Activated B cell treated with CpG ODN at 0.5 μM for 24 hours (primary cell): Measurements from ENCODE around the gene TRPC4. TPM values are rescaled to one million over a fixed set of nuclear protein-coding genes. Genes with fewer than 3 reads are reported as not detected.
"Not testable (repeated sequence)": the region's sequence is repeated elsewhere in the genome, so short reads cannot be mapped to it uniquely, and the experiment has no call there.

Experiments used
- ATAC-seq: fragments of 200-7000 bp; cut with Tn5 transposase; one replicate; pipeline ENCODE4 v1.10.0; 2021; ENCODE audit warnings: low read depth, mild to moderate bottlenecking, moderate library complexity
- CTCF ChIA-PET: fragments of 350-600 bp; sonication (Branson Sonifier 250); formaldehyde crosslinking; loops from one replicate; lab custom pipeline; 2021; ENCODE audit warnings: antibody characterized with exemption; lab: Charles Lee
- POLR2A ChIA-PET: fragments of 350-600 bp; sonication (Branson Sonifier 250); formaldehyde crosslinking; loops from one replicate; lab custom pipeline; 2021; ENCODE audit warnings: antibody characterized with exemption; lab: Charles Lee
- DNase-seq: peaks from one replicate; pipeline ENCODE4 v3.0.0; 2022
- H3K27ac Mint-ChIP-seq: one replicate; pipeline ENCODE4 v1.8.0; 2020; ENCODE audit warnings: mixed read lengths
- H3K27me3 Mint-ChIP-seq: one replicate; pipeline ENCODE4 v1.8.0; 2021; ENCODE audit warnings: mixed read lengths
- H3K36me3 Mint-ChIP-seq: one replicate; pipeline ENCODE4 v1.8.0; 2021; ENCODE audit warnings: low read depth, mixed read lengths
- H3K4me1 Mint-ChIP-seq: one replicate; pipeline ENCODE4 v1.8.0; 2021; ENCODE audit warnings: mixed read lengths
- H3K4me3 Mint-ChIP-seq: one replicate; pipeline ENCODE4 v1.8.0; 2020; ENCODE audit warnings: mild to moderate bottlenecking, mixed read lengths
- H3K9me3 Mint-ChIP-seq: one replicate; pipeline ENCODE4 v1.8.0; 2020; ENCODE audit warnings: mixed read lengths
- intact Hi-C: fragments of 100-400 bp; cut with micrococcal nuclease; formaldehyde crosslinking; loops from one replicate; pipeline ENCODE4 v1.15.1; 2024
- total RNA-seq: library from RNA; stranded (reverse); gene quantifications from 2 replicates; pipeline ENCODE4 v1.2.3, GENCODE V29; 2022
- TF ChIP-seq, protein P1 (sequence below): fragments of 200-600 bp; IDR thresholded peaks from one replicate; pipeline ENCODE4 v1.8.0; 2022; ENCODE audit warnings: antibody characterized with exemption, mild to moderate bottlenecking

The TRPC4 gene
- total RNA-seq, 1 donor from 2014 or later = not detected

DNA sequence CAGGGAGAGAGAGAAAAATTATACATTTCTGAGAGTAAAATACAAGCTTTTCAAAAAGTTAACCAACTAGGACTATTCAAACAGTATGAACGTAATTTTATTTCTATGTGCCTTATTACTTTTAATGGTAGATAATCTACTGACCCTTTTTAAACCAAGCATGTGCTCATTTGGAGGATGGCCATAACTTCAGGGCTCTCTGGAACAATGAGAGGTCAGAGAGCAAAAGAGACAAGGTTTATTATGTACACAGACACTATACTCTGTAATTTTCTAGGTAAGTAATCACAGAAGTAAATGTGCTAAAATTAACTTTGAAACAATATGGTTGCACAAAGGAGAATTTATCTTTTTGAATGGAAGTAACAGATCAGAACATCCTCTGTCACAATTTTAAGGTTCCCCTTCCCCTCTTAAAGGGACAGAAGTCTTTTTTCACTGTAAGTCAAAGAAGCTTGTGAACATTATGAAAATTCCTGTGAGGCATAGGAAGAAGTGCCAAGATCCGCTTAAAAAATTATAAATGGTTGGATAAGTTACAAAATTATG, 272.0 kb downstream of the TRPC4 start:
- no peaks in the 10 kb centered on the region for H3K9me3 Mint-ChIP-seq
- ChIA-PET CTCF (no interaction called here), POLR2A (no interaction called here)
- ATAC-seq (no peak), DNase-seq (no peak)
- TF ChIP-seq, protein P1, sequence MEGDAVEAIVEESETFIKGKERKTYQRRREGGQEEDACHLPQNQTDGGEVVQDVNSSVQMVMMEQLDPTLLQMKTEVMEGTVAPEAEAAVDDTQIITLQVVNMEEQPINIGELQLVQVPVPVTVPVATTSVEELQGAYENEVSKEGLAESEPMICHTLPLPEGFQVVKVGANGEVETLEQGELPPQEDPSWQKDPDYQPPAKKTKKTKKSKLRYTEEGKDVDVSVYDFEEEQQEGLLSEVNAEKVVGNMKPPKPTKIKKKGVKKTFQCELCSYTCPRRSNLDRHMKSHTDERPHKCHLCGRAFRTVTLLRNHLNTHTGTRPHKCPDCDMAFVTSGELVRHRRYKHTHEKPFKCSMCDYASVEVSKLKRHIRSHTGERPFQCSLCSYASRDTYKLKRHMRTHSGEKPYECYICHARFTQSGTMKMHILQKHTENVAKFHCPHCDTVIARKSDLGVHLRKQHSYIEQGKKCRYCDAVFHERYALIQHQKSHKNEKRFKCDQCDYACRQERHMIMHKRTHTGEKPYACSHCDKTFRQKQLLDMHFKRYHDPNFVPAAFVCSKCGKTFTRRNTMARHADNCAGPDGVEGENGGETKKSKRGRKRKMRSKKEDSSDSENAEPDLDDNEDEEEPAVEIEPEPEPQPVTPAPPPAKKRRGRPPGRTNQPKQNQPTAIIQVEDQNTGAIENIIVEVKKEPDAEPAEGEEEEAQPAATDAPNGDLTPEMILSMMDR = no peak
- intact Hi-C loops = no loop called here
- H3K27me3 Mint-ChIP-seq = no peaks in the 10 kb centered on the region
- H3K36me3 Mint-ChIP-seq = no peaks in the 10 kb centered on the region
- no peak overlapping the region for H3K4me3 Mint-ChIP-seq
- H3K4me1 Mint-ChIP-seq = no peaks in the 10 kb centered on the region
- H3K27ac Mint-ChIP-seq = no peak overlapping the region

DNA sequence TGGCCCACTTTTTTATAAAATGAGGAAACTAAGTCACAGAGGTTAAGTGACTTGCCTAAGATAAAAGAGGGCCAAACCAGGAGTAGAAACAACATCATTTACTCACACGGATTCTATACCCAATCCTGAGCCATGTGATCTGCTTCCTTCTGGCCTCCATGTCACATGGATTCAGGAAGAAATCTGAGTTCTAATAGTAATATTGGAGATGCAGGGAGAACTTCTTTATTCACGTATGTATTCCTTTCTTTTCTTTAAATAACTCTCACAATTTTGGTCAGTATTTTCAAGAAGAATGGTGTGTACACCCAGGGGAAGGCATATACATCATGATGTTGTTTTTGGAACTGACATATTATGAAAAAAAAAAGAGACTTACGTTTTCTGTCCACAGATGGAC, 272.8 kb downstream of the TRPC4 start:
- CTCF ChIA-PET = no interaction called here
- Mint-ChIP-seq H3K9me3 (no peaks in the 10 kb centered on the region), H3K4me1 (no peaks in the 10 kb centered on the region), H3K27me3 (no peaks in the 10 kb centered on the region), H3K27ac (no peak overlapping the region), H3K4me3 (no peak overlapping the region), H3K36me3 (no peaks in the 10 kb centered on the region)
- POLR2A ChIA-PET = no interaction called here
- DNase-seq = no peak
- no peak for ATAC-seq
- intact Hi-C loops = no loop called here
- TF ChIP-seq, protein P1 = no peak

GRCh38 chr13:37595162-37595561, 274.4 kb downstream of the TRPC4 start:
- H3K27me3 Mint-ChIP-seq = no peaks in the 10 kb centered on the region
- TF ChIP-seq, protein P1 = no peak
- DNase-seq = no peak
- no peaks in the 10 kb centered on the region for H3K9me3 Mint-ChIP-seq
- ATAC-seq = no peak
- no peaks in the 10 kb centered on the region for H3K36me3 Mint-ChIP-seq
- intact Hi-C loops = no loop called here
- no peak overlapping the region for H3K27ac Mint-ChIP-seq
- ChIA-PET CTCF (no interaction called here), POLR2A (no interaction called here)
- H3K4me1 Mint-ChIP-seq = no peaks in the 10 kb centered on the region
- no peak overlapping the region for H3K4me3 Mint-ChIP-seq

DNA sequence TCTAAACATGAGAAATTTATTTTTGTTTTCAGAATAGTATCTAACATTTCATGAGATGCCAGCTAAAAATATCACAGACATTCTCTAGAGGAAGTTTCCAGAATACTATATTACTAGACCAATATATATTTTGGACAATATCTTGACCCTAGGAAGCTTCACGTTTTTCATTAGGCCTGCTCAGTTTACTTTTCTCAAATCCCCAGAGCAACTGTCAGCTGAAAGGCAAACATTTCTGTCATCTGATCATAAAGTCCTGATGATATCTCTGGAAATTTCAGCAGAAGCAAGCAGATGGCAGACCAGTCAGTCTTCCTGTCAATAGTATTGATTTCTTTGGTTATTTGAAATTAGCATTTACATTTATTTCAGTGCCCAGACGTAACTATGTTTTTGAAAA, 275.0 kb downstream of the TRPC4 start:
- no peak overlapping the region for H3K4me3 Mint-ChIP-seq
- no peak overlapping the region for H3K27ac Mint-ChIP-seq
- no peaks in the 10 kb centered on the region for H3K4me1 Mint-ChIP-seq
- TF ChIP-seq, protein P1 = no peak
- H3K27me3 Mint-ChIP-seq = no peaks in the 10 kb centered on the region
- POLR2A ChIA-PET = no interaction called here
- ATAC-seq (no peak), DNase-seq (no peak)
- H3K9me3 Mint-ChIP-seq = no peaks in the 10 kb centered on the region
- CTCF ChIA-PET = no interaction called here
- no peaks in the 10 kb centered on the region for H3K36me3 Mint-ChIP-seq
- intact Hi-C loops = no loop called here

DNA sequence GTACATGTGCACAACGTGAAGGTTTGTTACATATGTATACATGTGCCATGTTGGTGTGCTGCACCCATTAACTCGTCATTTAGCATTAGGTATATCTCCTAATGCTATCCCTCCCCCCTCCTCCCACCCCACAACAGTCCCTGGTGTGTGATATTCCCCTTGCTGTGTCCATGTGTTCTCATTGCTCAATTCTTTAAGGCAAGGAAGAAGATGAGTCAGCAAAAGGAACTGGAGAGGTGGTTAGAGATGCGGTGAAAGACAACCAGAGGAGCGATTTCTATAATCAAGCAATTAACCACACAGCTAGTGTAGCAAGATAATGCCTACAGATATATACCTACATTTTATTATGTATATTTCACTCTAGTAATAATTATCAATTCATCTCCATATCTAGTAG, 280.2 kb downstream of the TRPC4 start:
- H3K9me3 Mint-ChIP-seq, POLR2A ChIA-PET, H3K27me3 Mint-ChIP-seq, CTCF ChIA-PET, H3K27ac Mint-ChIP-seq, H3K4me3 Mint-ChIP-seq, H3K4me1 Mint-ChIP-seq, DNase-seq, intact Hi-C loops, ATAC-seq, H3K36me3 Mint-ChIP-seq: not testable (repeated sequence)

- Mint-ChIP-seq H3K9me3 (peaks cover 2% of the 10 kb centered on the region), H3K4me3 (no peak overlapping the region), H3K36me3 (no peaks in the 10 kb centered on the region), H3K27ac (no peak overlapping the region), H3K27me3 (no peaks in the 10 kb centered on the region), H3K4me1 (no peaks in the 10 kb centered on the region)
- intact Hi-C loops = no loop called here
- no peak for DNase-seq
- ATAC-seq = no peak
- ChIA-PET POLR2A (no interaction called here), CTCF (no interaction called here)
- TF ChIP-seq, protein P1 = no peak
Measured at GRCh38 chr13:37587236-37587635, 282.3 kb downstream of the TRPC4 start.
